NCI-H1436 treated with DMSO at 0.1 percent for 48 hours (cell line): ENCODE measurements around the gene ANO4.
"Not testable (repeated sequence)": the region's sequence is repeated elsewhere in the genome, so short reads cannot be mapped to it uniquely, and the experiment has no call there.

Source experiments
- DNase-seq: peaks from one replicate; lab custom pipeline; 2025; lab: John Stamatoyannopoulos, UW

ANO4 gene

GRCh38 chr12:100875156-100875555 lies 80.6 kb downstream of the ANO4 start:
- no peak for DNase-seq

DNA sequence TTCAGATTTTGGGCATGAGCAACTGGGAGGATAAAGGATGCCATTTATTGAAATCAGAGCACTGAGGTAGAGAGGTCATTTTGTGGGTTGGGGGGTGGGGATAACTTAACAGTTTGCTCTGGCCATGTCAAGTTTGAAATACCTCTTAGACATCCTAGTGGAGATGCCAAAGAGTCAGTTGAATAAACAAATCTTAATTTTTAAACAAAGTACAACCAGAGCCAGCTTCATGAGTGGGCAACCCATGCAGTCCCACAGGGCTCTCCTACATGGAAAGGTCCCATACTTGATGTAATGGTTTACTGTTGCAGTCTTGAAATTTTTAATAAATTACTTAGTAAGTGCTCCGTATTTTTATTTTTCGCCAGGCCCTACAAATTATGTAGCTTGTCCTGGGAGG lies 81.2 kb downstream of the ANO4 start:
- no peak for DNase-seq

GRCh38 chr12:100877776-100878175 lies 83.2 kb downstream of the ANO4 start:
- DNase-seq = no peak

DNA sequence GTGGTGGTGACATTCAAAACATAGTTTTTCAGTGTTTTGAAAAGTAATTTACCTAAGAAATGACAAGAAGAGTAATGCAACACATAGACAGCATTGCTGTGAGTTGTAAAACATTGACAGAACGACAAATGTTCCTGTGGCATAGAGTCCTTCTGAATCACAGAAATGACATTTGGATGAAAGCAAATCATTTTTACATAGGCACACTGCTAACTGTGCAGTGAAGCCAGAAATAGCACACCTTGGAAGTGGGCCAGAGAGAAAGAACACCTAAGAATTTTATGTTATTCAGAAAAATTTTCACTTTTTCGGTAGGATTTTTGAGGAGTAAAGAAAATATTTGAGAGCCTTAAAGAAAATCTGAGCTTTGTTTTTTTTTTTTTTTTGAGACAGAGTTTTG lies 100.6 kb downstream of the ANO4 start:
- DNase-seq = no peak

GRCh38 chr12:100896192-100896591 lies 101.6 kb downstream of the ANO4 start:
- no peak for DNase-seq

- DNase-seq = no peak
These were observed 102.7 kb downstream of the ANO4 start for GRCh38 chr12:100897240-100897639.

DNA sequence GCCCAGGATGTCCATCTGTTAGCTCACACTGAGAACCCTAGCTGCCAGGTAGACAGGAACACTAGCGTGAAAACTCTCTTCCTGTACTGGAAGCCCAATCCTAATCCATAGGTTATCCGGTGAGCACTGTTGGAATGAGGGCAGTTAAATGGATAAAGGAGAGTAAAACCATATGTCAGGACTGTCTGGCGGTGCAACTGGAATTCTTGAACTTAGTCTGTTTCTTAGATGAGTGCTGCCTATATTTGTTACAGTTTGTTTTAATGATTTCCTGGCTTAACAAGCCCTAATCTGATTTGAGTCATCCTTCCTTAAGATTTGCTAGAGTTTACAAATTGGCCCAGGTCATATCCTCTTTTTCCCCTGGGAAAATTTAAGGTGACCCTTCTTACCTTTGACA lies 104.7 kb downstream of the ANO4 start:
- no peak for DNase-seq

- DNase-seq = no peak
These were observed 106.2 kb downstream of the ANO4 start for GRCh38 chr12:100900808-100901207.

- DNase-seq = no peak
These were observed 106.7 kb downstream of the ANO4 start for GRCh38 chr12:100901266-100901665.

DNA sequence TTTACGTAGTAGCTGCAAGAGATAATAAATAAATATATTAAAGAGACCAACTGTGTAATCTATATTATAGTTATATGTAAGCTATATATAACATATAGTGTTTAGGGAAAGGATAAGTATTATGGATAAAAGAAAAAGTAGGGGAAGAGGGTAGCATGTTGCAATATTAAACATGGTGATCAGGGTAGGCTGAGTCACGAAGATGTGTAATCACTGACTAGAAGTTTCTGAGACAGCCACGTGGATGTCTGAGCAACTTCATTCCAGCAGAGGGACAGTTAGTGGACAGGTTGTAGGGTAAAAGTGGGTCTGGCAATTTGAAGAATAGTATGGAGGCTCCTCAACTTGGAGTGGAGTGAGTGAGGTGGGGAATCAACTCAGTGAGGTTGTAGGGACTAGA lies 109.7 kb downstream of the ANO4 start:
- DNase-seq = no peak

GRCh38 chr12:100908501-100908900 lies 113.9 kb downstream of the ANO4 start:
- DNase-seq = no peak

DNA sequence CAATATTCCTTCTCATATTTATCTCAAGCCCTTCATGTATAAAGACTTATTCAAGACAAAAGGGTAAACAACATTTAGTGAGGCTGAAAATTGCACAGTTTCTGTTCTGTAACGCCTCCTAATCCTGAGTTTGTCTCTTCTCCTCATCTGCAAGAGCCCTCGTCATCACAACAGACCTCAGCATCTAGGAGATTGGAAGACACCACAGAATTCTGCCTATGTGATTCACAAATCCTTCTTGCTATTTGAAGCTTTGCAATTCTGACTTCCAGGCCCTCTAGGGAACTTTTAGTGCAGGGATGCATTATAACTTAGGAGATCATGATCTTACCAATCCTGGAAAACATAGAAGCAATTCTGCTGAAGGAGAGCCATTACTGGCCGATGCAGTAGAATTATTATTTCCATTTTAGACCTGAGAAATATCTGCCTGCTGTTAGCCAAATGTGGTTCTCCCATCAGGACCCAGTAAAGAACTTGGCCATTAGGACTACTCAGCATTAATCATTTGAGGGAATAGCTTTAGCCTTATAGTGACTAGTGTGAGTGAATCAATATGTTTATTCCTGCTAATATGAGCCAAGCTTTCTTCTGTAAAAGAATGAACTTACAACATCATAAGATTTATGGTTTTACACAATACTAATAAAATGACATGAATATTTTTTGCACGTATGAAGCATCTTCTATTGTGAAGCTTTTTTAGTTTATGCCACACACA lies 119.5 kb downstream of the ANO4 start:
- DNase-seq = no peak

- DNase-seq = no peak
These were observed 124.5 kb downstream of the ANO4 start for GRCh38 chr12:100919116-100919515.

DNA sequence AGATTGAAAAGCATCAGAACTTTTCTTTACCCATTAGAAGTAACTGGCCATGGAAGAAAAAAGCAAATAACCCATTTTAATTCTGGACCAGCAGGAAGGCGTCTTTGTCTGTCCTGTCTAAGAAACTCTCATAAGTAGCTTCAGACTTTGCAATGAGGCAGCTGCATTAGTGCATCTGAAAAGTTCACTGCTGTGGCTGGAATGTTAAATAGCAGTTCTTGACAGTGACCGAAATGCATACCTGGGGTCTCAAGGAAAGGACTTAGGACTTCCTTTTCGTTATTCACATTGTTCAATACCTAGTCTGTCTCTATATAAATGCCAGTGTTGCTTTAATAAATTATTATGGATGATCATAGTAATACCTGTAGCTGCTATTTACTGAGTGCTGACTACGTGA lies 125.9 kb downstream of the ANO4 start:
- no peak for DNase-seq

DNA sequence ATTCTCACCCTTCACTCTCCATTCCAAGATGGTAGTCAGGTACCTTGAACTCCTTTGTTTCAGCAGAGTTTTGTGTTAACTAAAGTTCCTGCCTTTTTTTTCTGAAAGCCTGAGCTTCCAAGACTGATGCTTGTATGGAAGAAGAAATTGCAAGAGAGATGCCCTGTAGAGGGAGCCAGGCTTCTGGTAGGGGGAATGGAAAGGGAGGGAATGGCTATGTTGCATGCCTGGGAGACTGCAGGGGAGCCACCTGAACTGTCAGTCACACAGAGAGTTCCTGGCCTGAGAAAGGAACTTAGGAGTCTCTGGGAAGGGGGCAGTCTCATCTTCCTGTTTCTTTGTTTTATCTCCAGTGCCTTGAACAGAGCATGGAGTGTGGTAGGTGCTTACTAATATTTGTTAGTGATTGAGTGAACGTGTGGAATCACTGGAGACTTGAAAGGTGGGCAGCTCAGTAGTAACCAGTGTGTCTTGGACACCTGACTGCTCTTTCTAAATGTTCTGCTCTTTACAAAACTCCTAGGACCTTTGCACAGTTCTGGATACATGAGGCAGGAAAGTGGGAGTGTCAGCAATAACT lies 132.2 kb downstream of the ANO4 start:
- no peak for DNase-seq

DNA sequence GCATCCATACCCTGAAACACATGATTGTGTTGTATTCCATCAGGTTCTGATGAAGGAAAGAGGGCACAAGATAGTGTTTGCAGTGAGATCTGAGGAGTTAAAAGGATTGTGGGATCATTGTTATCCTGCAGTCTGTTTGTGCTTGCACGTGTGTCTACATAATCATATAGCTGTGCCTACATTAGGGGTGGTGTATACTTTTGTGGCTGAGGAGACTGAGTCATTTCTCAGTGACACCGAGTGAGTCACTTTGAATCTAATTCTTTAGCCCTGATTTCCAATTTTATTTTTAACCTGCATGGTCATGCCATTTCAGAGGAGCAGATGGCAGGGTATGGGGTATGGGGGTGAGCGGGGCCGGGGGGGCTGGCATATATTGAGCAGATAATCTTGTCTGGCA lies 133.2 kb downstream of the ANO4 start:
- DNase-seq = no peak

DNA sequence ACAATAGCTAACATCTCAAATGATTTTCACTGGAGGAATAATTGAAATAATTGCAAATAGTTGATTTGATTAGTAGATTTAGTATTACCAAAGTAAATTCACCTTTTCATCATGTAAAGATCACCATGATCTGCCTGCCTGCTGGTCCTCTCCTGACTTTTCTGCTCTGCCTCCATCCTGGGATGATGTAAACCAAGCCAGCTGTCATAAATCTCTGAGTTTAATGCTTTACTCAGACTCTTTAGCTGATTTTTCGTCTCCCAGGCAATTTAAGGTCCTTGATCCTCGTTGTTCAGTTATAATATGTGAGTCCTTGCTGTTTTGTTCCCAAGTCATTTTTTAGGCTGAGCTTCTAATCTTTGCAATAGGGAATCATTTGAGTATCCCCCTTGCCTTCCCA lies 138.0 kb downstream of the ANO4 start:
- DNase-seq = no peak

DNA sequence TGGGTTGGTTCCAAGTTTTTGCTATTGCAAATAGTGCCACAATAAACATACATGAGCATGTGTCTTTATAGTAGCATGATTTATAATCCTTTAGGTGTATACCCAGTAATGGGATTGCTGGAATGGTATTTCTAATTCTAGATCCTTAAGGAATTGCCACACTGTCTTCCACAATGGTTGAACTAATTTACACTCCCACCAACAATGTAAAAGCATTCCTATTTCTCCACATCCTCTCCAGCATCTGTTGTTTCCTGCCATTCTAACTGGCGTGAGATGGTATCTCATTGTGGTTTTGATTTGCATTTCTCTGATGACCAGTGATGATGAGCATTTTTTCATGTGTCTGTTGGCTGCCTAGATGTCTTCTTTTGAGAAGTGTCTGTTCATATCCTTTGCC lies 139.0 kb downstream of the ANO4 start:
- not testable (repeated sequence) for DNase-seq

DNA sequence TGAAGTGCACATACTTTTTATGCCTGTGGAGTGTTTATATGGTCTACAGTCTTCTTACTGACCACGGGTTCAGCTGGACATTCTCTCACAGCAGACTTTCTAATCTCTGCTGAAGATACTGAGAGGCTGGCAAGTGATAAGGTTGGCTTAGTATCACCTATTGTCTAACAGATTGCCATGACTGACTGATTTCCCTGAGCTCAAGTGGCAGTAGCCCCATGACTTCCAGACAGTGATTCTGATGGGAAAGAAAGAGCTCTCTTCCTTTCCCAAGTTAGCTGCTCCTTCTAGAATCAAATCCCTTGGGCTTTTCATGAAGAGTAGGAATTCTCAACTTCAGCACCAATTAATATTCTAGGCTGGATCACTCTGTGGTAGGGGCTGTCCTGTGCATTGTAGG lies 141.4 kb downstream of the ANO4 start:
- DNase-seq = no peak

GRCh38 chr12:100936661-100937060 lies 142.1 kb downstream of the ANO4 start:
- DNase-seq = no peak

DNA sequence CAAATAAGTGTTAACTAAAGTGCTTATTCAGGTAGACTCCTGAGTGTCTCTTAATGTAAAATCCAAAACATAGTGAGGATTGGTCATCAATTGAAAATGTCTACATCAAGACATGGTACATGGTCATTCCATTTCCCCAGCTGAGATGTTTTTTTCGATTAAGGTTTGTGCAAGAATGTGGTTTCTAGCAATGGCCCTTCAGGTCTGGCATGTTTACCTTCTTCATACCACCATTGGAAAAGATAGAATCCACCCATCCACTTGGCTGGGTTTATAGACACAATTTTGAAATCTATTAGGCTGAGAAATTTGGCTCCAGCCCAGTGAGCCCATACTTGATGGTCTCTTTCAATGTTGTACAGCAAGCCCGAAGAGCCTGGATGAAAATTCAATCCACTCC lies 145.9 kb downstream of the ANO4 start:
- no peak for DNase-seq

DNA sequence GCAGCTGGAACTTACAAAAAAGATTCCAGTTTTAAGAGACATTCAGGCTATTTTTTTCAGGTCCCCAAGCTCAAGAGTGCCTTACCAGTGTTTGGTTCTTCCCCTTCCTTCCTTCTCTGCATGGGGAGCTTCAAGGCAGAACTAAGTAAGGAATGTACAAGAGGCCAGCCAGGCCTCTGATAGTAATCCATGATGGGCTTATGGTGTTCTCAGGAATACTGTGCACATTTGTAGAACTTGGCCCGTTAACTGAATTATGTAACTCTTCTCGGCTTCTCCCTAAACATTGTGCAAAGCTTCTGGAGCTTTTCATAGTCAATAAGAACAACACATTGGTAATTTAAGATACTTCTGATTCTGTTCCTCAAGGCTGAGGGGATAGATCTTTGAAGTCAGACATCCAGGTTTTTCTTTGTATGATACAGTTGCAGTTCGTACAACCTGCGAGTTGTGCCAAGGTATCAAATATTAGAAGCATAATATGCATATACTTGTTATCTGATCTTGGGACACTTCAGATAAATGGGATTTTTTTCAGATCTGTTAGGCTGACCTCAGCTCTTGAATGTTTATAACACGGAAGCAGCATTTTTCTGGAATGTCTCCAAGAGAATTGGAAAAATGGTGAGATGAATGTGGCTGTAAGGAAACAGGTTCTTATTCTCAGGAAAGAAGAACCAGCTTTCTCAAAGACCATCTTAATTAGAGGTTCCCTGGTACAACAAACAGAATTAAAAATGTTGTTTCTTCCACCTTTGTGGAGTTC lies 148.6 kb downstream of the ANO4 start:
- DNase-seq = no peak

DNA sequence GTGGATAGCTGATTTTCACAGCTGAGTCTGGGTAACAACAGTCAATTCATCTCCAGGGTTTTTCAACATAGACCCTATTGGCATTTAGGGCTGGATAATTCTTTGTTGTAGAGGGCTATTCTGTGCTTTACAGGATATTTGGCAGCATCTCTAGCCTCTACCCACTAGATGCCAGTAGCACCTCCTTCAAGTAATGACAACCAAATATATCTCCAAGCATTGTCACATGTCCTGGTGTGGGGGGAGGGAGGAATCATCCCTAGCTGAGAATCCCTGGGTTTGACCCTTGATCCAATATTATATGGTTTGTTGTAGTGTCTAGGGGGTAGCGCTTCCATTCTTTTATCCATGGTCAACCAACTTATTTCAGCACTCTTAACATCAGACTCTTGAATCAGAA lies 157.2 kb downstream of the ANO4 start:
- no peak for DNase-seq
